ENCODE measurements around the gene GHR.

GHR gene

GRCh38 chr5:42620579-42621216, 197.5 kb downstream of the GHR start:
- Histone ChIP-seq H3K4me1 (ENCODE audit: insufficient read depth, low read length) (no peaks in the 10 kb centered on the region), H4K20me1 (ENCODE audit: insufficient read depth, low read length) (no peaks in the 10 kb centered on the region), H3K9me3 (ENCODE audit: insufficient read depth, low read length, severe bottlenecking) (no peaks in the 10 kb centered on the region), H3K27ac (ENCODE audit: low read length) (no peak overlapping the region), H3K4me3 (ENCODE audit: low read depth in 1 of 2, low read length in 2 of 2) (no peak overlapping the region), H3K79me2 (ENCODE audit: insufficient read depth, low read length) (no peaks in the 10 kb centered on the region), H3K36me3 (ENCODE audit: insufficient read depth, low read length) (no peaks in the 10 kb centered on the region), H3K9ac (ENCODE audit: low read depth, low read length) (no peak overlapping the region), H3K27me3 (ENCODE audit: insufficient read depth, low read length, poor library complexity) (peaks cover 3% of the 10 kb centered on the region), H3K4me2 (ENCODE audit: insufficient read depth, low read length) (no peak overlapping the region), H2AFZ (ENCODE audit: low read depth, low read length) (no peak overlapping the region)
- ATAC-seq (ENCODE audit: insufficient read depth, low read depth) (no peak), DNase-seq (no peak)
- TF ChIP-seq, protein P1, sequence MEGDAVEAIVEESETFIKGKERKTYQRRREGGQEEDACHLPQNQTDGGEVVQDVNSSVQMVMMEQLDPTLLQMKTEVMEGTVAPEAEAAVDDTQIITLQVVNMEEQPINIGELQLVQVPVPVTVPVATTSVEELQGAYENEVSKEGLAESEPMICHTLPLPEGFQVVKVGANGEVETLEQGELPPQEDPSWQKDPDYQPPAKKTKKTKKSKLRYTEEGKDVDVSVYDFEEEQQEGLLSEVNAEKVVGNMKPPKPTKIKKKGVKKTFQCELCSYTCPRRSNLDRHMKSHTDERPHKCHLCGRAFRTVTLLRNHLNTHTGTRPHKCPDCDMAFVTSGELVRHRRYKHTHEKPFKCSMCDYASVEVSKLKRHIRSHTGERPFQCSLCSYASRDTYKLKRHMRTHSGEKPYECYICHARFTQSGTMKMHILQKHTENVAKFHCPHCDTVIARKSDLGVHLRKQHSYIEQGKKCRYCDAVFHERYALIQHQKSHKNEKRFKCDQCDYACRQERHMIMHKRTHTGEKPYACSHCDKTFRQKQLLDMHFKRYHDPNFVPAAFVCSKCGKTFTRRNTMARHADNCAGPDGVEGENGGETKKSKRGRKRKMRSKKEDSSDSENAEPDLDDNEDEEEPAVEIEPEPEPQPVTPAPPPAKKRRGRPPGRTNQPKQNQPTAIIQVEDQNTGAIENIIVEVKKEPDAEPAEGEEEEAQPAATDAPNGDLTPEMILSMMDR (IDR thresholded peaks at IDR 0.05; ENCODE audit: borderline replicate concordance, extremely low read depth, low read length, poor library complexity, severe bottlenecking): no peak
- no peak for TF ChIP-seq EZH2 (IDR thresholded peaks at IDR 0.05; ENCODE audit: borderline replicate concordance, low read depth, low read length, severe bottlenecking)

DNA sequence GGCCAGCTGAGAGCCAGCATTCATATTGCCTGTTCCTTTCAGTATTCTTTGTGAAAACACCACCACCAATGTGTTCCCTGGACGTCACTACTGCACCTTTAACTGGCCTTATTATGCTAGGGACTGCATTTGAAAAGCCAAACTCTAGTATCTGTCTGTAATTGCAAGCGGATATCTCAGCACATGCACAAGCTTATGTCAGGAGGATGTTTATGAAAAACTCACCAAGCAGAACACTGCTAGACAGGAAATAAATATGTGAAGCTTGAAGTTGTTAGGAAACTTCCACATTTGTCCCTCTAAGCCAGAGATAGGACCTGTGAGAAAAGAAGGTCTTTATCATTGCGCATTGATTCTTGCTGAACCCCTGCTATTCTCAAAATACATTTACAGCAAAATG, 198.0 kb downstream of the GHR start:
- no peaks in the 10 kb centered on the region for H3K9me3 ChIP-seq (ENCODE audit: insufficient read depth, low read length, severe bottlenecking)
- H4K20me1 ChIP-seq (ENCODE audit: insufficient read depth, low read length): no peaks in the 10 kb centered on the region
- TF ChIP-seq, protein P1 (IDR thresholded peaks at IDR 0.05; ENCODE audit: borderline replicate concordance, extremely low read depth, low read length, poor library complexity, severe bottlenecking): no peak
- no peak for TF ChIP-seq EZH2 (IDR thresholded peaks at IDR 0.05; ENCODE audit: borderline replicate concordance, low read depth, low read length, severe bottlenecking)
- no peak for ATAC-seq (ENCODE audit: insufficient read depth, low read depth)
- no peak overlapping the region for H3K27ac ChIP-seq (ENCODE audit: low read length)
- H2AFZ ChIP-seq (ENCODE audit: low read depth, low read length): no peak overlapping the region
- DNase-seq: no peak
- no peaks in the 10 kb centered on the region for H3K36me3 ChIP-seq (ENCODE audit: insufficient read depth, low read length)
- no peak overlapping the region for H3K4me2 ChIP-seq (ENCODE audit: insufficient read depth, low read length)
- no peaks in the 10 kb centered on the region for H3K4me1 ChIP-seq (ENCODE audit: insufficient read depth, low read length)
- H3K9ac ChIP-seq (ENCODE audit: low read depth, low read length): no peak overlapping the region
- peaks cover 3% of the 10 kb centered on the region for H3K27me3 ChIP-seq (ENCODE audit: insufficient read depth, low read length, poor library complexity)
- no peaks in the 10 kb centered on the region for H3K79me2 ChIP-seq (ENCODE audit: insufficient read depth, low read length)
- H3K4me3 ChIP-seq (ENCODE audit: low read depth in 1 of 2, low read length in 2 of 2): no peak overlapping the region

DNA sequence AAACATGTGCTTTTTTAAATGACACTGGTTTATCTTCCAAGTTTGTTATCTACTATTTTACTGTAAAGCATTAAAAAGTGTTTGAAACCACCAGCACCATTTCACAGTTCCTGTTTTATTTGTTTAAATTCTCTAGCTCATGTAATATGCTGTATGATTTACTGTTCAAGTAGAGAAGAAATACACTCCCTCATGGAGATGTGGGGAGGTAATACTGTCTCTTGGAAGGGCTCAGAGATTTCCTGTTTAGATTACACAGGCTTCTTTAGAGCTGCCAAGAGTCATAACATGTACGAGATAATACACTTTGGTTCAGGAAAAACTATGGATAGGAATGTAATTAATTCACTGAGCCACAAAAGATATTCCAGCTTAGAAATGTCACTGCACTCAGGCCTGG, 198.4 kb downstream of the GHR start:
- no peak overlapping the region for H3K4me3 ChIP-seq (ENCODE audit: low read depth in 1 of 2, low read length in 2 of 2)
- H3K4me2 ChIP-seq (ENCODE audit: insufficient read depth, low read length): no peak overlapping the region
- H3K27ac ChIP-seq (ENCODE audit: low read length): no peak overlapping the region
- H3K9ac ChIP-seq (ENCODE audit: low read depth, low read length): no peak overlapping the region
- H2AFZ ChIP-seq (ENCODE audit: low read depth, low read length): no peak overlapping the region
- no peaks in the 10 kb centered on the region for H4K20me1 ChIP-seq (ENCODE audit: insufficient read depth, low read length)
- DNase-seq: no peak
- H3K36me3 ChIP-seq (ENCODE audit: insufficient read depth, low read length): no peaks in the 10 kb centered on the region
- H3K27me3 ChIP-seq (ENCODE audit: insufficient read depth, low read length, poor library complexity): peaks cover 3% of the 10 kb centered on the region
- no peaks in the 10 kb centered on the region for H3K4me1 ChIP-seq (ENCODE audit: insufficient read depth, low read length)
- TF ChIP-seq, protein P1 (IDR thresholded peaks at IDR 0.05; ENCODE audit: borderline replicate concordance, extremely low read depth, low read length, poor library complexity, severe bottlenecking): no peak
- no peak for ATAC-seq (ENCODE audit: insufficient read depth, low read depth)
- H3K79me2 ChIP-seq (ENCODE audit: insufficient read depth, low read length): no peaks in the 10 kb centered on the region
- no peaks in the 10 kb centered on the region for H3K9me3 ChIP-seq (ENCODE audit: insufficient read depth, low read length, severe bottlenecking)

DNA sequence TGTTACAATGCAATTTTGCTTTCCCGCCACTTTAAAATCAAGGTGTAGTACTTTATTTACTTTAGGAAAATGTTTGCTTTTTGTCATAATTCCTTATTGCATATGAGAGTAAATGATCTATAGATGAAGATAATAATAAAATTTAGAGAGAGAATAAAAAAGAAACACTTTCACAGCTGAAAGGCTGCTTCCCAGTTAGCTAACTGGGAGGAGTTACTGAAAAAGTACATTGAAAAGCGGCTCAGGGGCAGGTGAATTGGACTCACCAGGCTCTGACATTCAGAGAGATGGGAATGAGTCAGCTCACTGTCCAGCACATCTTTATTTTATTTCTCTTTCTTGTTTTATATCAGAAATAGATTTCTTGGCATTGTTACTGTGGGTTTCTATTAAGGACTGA, 201.7 kb downstream of the GHR start:
- Histone ChIP-seq H3K4me3 (ENCODE audit: low read depth in 1 of 2, low read length in 2 of 2) (no peak overlapping the region), H3K36me3 (ENCODE audit: insufficient read depth, low read length) (no peaks in the 10 kb centered on the region), H3K4me1 (ENCODE audit: insufficient read depth, low read length) (no peaks in the 10 kb centered on the region), H4K20me1 (ENCODE audit: insufficient read depth, low read length) (no peaks in the 10 kb centered on the region), H2AFZ (ENCODE audit: low read depth, low read length) (no peak overlapping the region), H3K27ac (ENCODE audit: low read length) (no peak overlapping the region), H3K9ac (ENCODE audit: low read depth, low read length) (no peak overlapping the region), H3K9me3 (ENCODE audit: insufficient read depth, low read length, severe bottlenecking) (no peaks in the 10 kb centered on the region), H3K27me3 (ENCODE audit: insufficient read depth, low read length, poor library complexity) (peaks cover 3% of the 10 kb centered on the region), H3K79me2 (ENCODE audit: insufficient read depth, low read length) (no peaks in the 10 kb centered on the region), H3K4me2 (ENCODE audit: insufficient read depth, low read length) (no peak overlapping the region)
- no peak for TF ChIP-seq EZH2 (IDR thresholded peaks at IDR 0.05; ENCODE audit: borderline replicate concordance, low read depth, low read length, severe bottlenecking)
- ATAC-seq (ENCODE audit: insufficient read depth, low read depth): no peak
- DNase-seq: no peak

Data from DND-41 (cell line).